GM19351 (cell line): Measurements from ENCODE around the gene EHD4.

Experiments used
- ATAC-seq: cut with Tn5 transposase; IDR thresholded peaks from one replicate; pipeline ENCODE4 v1.9.1; 2021; ENCODE audit warnings: mild to moderate bottlenecking, moderate library complexity; ENCODE audit not compliant: unreplicated experiment

EHD4 gene

GRCh38 chr15:41921639-41922038 lies 50.7 kb downstream of the EHD4 start:
- ATAC-seq, result no peak

GRCh38 chr15:41921167-41921566 lies 51.2 kb downstream of the EHD4 start:
- ATAC-seq, result no peak

- no peak for ATAC-seq
Observed at GRCh38 chr15:41919954-41920538, 52.3 kb downstream of the EHD4 start.

GRCh38 chr15:41919201-41919820 lies 53.0 kb downstream of the EHD4 start:
- no peak for ATAC-seq

- ATAC-seq, result no peak
Observed at GRCh38 chr15:41918506-41919126, 53.7 kb downstream of the EHD4 start.

- ATAC-seq, result no peak
Observed at GRCh38 chr15:41917767-41918430, 54.5 kb downstream of the EHD4 start.

- no peak for ATAC-seq
Observed at GRCh38 chr15:41915255-41915994, 56.9 kb downstream of the EHD4 start.

- ATAC-seq, result no peak
Observed at GRCh38 chr15:41914411-41914810, 57.9 kb downstream of the EHD4 start.

GRCh38 chr15:41913256-41913655 lies 59.1 kb downstream of the EHD4 start:
- no peak for ATAC-seq

- no peak for ATAC-seq
Observed at GRCh38 chr15:41911691-41912345, 60.5 kb downstream of the EHD4 start.

- ATAC-seq, result no peak
Observed at GRCh38 chr15:41908736-41909461, 63.5 kb downstream of the EHD4 start.

- no peak for ATAC-seq
Observed at GRCh38 chr15:41907141-41907540, 65.2 kb downstream of the EHD4 start.

GRCh38 chr15:41906608-41907007 lies 65.7 kb downstream of the EHD4 start:
- ATAC-seq, result no peak

GRCh38 chr15:41905036-41905793 lies 67.1 kb downstream of the EHD4 start:
- ATAC-seq, result no peak

- ATAC-seq, result no peak
Observed at GRCh38 chr15:41904541-41905005, 67.8 kb downstream of the EHD4 start.

GRCh38 chr15:41903782-41904181 lies 68.6 kb downstream of the EHD4 start:
- no peak for ATAC-seq

- no peak for ATAC-seq
Observed at GRCh38 chr15:41901431-41901830, 70.9 kb downstream of the EHD4 start.

- ATAC-seq, result no peak
Observed at GRCh38 chr15:41900526-41901380, 71.6 kb downstream of the EHD4 start.
